Liver (tissue), 3 donors: Measurements from ENCODE around the gene FITM2.

ENCODE experiments used
- CTCF ChIP-seq: fragments of 150-350 bp; IDR thresholded peaks from 2 replicates; pipeline ENCODE4 v1.5.1; 2017; ENCODE audit warnings: improper control_type of control experiment, low read depth, low read length; ENCODE audit not compliant: missing input control
- EGR1 ChIP-seq, 2 donors: IDR thresholded peaks; 2 replicates each; pipeline ENCODE4 v1.6.1; 2016 to 2018; ENCODE audit warnings: antibody characterized with exemption in 2 of 2, low read depth in 2 of 2
- GABPA ChIP-seq, 2 donors: IDR thresholded peaks in 1 of 2; conservative IDR thresholded peaks in 1 of 2; 2 replicates each; pipeline ENCODE4 v1.6.1; 2016; ENCODE audit warnings: antibody characterized with exemption in 2 of 2, mild to moderate bottlenecking in 1 of 2, moderate library complexity in 1 of 2
- HNF4A ChIP-seq, 2 donors: conservative IDR thresholded peaks; 2 replicates each; pipeline ENCODE4 v1.6.1; 2016; ENCODE audit warnings: antibody characterized with exemption in 2 of 2, mild to moderate bottlenecking in 2 of 2
- JUND ChIP-seq, 2 donors: IDR thresholded peaks; 2 replicates each; pipeline ENCODE4 v1.6.1; 2016; ENCODE audit warnings: antibody characterized with exemption in 2 of 2
- MAX ChIP-seq: IDR thresholded peaks from 2 replicates; pipeline ENCODE4 v1.6.1; 2016; ENCODE audit warnings: antibody characterized with exemption
- RAD21 ChIP-seq, 2 donors: IDR thresholded peaks; 2 replicates each; pipeline ENCODE4 v1.6.1; 2016; ENCODE audit warnings: antibody characterized with exemption in 2 of 2, mild to moderate bottlenecking in 2 of 2
- REST ChIP-seq: IDR thresholded peaks from 2 replicates; pipeline ENCODE4 v1.6.1; 2016; ENCODE audit warnings: antibody characterized with exemption, mild to moderate bottlenecking
- SP1 ChIP-seq: IDR thresholded peaks from 2 replicates; pipeline ENCODE4 v1.6.1; 2018; ENCODE audit warnings: antibody characterized with exemption, mild to moderate bottlenecking
- donor health status: healthy.
- donor health status: healthy.

- no peak for TF ChIP-seq MAX
- no peak for TF ChIP-seq CTCF
- no peak for TF ChIP-seq EGR1 (IDR thresholded peaks at IDR 0.05; ENCODE audit: low read depth in 2 of 2)
- TF ChIP-seq HNF4A (conservative IDR thresholded peaks at IDR 0.05) = no peak
- TF ChIP-seq JUND (IDR thresholded peaks at IDR 0.05) = no peak
- no peak for TF ChIP-seq RAD21 (IDR thresholded peaks at IDR 0.05)
- TF ChIP-seq GABPA (IDR thresholded peaks at IDR 0.05 in 1 of 2, conservative IDR thresholded peaks at IDR 0.05 in 1 of 2) = no peak
- no peak for TF ChIP-seq REST
- TF ChIP-seq SP1 = no peak
Observed at GRCh38 chr20:44345147-44345546, 34.1 kb upstream of the FITM2 start.
